Fibroblast of mammary gland (primary cell): ENCODE data around the gene COMMD3.

Source experiments
- DNase-seq: peaks from one replicate; pipeline ENCODE4 v3.0.0-alpha.2; 2010; ENCODE audit warnings: low read depth
- H3K4me3 ChIP-seq: 2 replicates; pipeline ENCODE4 v1.5.1; 2011; ENCODE audit warnings: low read depth, mild to moderate bottlenecking, low read length, moderate library complexity; ENCODE audit not compliant: control insufficient read depth
- TF ChIP-seq, protein P1 (sequence below): conservative IDR thresholded peaks from 2 replicates; pipeline ENCODE4 v1.5.1; 2011; ENCODE audit warnings: low read depth, low read length, inconsistent platforms; ENCODE audit not compliant: control insufficient read depth, insufficient read depth

COMMD3 gene

DNA sequence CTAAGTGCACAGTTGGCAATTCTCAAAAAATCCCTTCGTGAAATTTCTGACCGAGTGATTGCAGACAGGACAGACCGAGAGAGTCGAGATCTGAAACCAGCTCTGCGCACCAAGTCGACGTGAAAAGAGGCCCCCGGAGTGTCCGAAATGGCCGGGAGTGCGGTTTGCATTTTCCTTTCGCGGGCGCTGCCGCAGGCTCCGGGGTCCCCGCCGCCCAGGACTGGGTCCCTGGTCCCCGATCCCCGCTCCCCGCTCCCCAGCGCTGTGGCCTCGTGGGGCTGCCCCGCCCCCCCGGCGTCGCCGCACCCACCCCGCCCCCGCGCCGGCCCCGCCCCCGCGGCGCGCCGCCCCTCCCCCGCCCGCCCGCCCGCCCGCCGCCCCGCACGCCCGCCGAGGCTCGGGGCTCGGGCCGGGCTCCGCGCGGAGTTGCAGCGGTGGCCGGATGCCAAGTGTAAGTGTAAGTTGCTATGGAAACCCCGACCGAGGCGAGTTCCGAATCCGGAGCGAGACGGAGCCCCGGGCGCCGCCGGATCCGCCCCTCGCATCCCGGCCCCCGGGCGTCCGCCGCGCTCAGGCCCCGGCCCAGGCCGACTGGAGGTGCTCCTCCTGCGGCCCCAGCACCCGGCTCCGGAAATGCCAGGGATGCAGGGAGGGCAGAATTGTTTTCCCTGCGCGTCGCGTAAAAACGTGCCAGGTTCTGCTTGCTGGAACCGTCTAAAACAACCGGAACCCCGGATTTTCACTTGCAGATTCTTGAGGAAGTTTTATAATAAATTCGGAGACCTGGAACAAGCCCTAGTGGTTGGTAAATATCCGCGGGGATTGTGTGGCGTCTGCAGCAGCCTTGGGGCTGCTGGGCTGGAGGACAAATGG, 9.3 kb downstream of the COMMD3 start:
- peak; percentile 60 for DNase-seq
- TF ChIP-seq, protein P1, sequence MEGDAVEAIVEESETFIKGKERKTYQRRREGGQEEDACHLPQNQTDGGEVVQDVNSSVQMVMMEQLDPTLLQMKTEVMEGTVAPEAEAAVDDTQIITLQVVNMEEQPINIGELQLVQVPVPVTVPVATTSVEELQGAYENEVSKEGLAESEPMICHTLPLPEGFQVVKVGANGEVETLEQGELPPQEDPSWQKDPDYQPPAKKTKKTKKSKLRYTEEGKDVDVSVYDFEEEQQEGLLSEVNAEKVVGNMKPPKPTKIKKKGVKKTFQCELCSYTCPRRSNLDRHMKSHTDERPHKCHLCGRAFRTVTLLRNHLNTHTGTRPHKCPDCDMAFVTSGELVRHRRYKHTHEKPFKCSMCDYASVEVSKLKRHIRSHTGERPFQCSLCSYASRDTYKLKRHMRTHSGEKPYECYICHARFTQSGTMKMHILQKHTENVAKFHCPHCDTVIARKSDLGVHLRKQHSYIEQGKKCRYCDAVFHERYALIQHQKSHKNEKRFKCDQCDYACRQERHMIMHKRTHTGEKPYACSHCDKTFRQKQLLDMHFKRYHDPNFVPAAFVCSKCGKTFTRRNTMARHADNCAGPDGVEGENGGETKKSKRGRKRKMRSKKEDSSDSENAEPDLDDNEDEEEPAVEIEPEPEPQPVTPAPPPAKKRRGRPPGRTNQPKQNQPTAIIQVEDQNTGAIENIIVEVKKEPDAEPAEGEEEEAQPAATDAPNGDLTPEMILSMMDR = no peak

DNA sequence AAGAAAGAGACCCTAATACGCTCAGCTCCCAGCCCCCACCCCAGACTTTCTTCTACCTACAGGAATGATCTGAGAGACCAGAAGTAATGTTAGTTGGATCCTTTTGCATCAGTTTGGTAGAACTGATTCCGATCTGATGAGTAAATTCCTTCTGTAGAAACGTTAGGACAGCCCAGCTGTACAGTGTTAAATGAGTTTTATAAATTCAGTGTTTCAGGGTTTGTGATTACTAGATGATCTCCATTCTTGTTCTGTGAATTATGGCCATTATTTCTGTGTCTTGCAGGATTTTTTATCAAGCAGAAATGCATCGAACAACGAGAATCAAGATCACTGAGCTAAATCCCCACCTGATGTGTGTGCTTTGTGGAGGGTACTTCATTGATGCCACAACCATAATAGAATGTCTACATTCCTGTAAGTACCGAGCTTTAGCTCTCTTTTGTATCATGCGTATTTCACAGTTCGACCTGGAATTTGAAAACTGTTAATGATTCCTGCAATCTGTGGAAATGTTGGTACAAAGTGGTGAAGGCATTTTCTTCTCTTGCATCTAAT, 10.0 kb downstream of the COMMD3 start:
- peak; percentile 33 for DNase-seq
- H3K4me3 ChIP-seq = peak overlapping the region; percentile 59
- TF ChIP-seq, protein P1 = no peak

More for the DNA sequence above, 9.3 kb downstream of the COMMD3 start:
- H3K4me3 ChIP-seq = peak overlapping the region; percentile 67

DNA sequence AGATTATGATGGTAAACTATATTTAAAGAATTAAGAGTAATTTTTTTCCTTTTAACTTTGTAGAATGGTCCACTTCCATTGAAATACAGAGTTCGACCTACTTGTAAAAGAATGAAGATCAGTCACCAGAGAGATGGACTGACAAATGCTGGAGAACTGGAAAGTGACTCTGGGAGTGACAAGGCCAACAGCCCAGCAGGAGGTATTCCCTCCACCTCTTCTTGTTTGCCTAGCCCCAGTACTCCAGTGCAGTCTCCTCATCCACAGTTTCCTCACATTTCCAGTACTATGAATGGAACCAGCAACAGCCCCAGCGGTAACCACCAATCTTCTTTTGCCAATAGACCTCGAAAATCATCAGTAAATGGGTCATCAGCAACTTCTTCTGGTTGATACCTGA, 13.0 kb downstream of the COMMD3 start:
- H3K4me3 ChIP-seq = no peak overlapping the region
- no peak for DNase-seq
- TF ChIP-seq, protein P1 = no peak

DNA sequence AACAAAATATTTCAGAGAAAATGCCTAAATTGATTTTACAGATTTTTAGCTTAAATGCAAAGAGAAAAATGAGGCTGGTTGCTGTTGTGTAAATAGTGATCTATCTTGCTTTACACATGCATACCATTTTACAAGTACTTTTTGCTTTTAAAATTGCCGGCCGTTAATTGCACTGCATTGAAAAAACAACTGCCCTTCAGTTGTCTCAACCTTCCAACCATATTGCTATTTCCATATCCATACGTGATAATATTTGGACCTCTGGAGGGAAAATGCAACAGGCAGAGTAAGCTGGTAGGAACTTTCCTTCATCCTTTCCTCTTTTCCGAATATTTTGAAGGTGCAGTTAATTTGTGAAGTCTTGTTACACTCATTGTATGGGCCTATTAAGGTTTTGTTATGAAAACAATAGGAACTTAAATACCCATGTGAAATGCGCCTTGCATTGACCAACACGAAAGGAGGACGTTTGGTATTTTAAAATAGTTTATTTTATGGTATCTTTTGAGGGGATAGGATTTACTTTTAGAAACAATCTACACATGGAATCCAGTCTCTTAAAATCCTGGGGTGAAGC, 16.0 kb downstream of the COMMD3 start:
- TF ChIP-seq, protein P1 = no peak
- no peak for DNase-seq

DNA sequence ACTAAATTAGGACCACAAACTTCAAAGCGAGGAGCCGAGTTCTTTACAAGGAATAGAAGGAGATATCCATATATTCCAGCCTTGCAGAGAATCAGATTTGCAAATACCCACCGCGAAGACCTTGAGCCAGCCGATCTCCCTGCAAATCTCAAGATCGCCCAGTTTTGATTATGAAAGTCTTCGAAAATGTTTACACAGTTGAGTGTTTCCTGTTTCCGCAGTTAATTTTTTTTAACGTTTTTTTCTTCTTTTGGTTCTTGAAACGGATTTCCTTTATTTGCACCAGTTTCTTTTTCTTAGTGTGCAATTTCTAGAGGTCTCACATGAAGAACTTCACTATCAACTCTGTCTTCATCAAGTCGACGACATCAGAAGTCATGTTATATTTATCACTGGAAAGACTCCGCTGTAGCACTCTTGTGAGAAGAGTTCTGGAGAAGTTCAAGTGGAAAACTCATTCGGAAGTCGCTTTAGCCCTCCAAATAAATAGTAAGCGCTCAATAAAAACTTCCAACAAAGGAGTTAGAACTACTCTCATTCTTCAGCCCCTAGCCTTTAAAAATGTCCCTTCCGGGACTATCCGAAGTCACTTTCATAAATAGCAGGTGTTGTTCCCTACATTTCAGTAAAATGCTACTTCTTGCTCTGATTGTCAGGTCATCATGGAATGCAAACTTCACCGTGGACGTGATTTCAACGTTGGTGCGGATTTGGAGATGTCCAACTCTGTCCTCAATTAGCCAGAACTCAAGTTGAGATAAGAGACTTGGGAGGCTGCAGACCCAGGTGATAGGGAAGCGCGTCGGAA, 17.2 kb downstream of the COMMD3 start:
- H3K4me3 ChIP-seq = no peak overlapping the region
- TF ChIP-seq, protein P1 = no peak
- DNase-seq = no peak

More for the DNA sequence above, 16.0 kb downstream of the COMMD3 start:
- H3K4me3 ChIP-seq = no peak overlapping the region

DNA sequence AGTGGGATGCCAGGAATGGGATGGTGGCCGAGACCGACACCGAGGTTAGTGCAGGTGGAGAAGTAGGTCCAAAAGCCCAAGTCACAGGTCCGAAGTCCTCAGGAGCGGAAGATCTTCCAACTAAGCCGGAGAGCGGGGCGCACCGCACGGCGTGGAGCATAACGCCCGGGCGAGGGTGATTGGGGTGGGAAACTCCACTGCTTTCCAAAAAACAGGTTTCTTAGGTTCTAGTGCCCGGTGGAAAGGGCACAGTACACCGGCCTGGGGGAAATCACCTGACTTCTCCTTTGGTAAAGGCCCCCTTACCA, 17.7 kb downstream of the COMMD3 start:
- TF ChIP-seq, protein P1 = no peak
- DNase-seq = no peak
- H3K4me3 ChIP-seq = no peak overlapping the region
